ENCODE data around the gene TYSND1.
"Not testable (repeated sequence)": the region's sequence is repeated elsewhere in the genome, so short reads cannot be mapped to it uniquely, and the experiment has no call there.

The TYSND1 gene

DNA sequence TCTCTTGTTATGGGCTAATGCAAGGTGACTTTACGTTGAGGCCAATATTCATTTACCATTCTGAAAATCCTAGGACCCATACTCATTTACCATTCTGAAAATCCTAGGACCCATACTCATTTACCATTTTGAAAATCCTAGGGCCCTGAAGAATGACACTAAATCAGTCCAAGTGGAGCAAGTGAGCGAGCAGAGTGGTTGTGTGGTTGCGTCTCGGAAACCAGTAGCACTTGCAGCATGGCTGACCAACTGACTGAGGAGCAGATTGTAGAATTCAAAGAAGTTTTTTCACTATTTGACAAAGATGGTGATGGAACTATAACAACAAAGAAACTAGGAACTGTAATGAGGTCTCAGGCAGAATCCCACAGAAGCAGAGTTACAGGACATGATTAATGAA lies 16.9 kb upstream of the TYSND1 start:
- no peak for DNase-seq (ENCODE audit: low read depth in 1 of 2, low spot score in 1 of 2)

DNA sequence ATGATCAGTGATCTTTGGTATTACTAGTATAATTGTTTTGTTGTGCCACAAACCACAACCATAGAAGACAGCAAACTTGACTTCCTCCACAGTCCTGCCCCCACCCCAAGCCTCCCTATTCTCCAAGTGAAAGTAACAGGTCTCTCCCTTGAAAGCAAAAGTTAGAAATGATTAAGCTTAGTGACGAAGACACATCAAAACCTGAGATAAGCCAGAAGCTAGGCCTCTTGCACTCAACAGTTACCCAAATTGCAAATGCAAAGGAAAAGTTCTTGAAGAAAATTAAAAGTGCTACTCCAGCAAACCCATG lies 16.3 kb upstream of the TYSND1 start:
- DNase-seq (ENCODE audit: low read depth in 1 of 2, low spot score in 1 of 2), result peak in 1 of 2 donors; percentile 20

DNA sequence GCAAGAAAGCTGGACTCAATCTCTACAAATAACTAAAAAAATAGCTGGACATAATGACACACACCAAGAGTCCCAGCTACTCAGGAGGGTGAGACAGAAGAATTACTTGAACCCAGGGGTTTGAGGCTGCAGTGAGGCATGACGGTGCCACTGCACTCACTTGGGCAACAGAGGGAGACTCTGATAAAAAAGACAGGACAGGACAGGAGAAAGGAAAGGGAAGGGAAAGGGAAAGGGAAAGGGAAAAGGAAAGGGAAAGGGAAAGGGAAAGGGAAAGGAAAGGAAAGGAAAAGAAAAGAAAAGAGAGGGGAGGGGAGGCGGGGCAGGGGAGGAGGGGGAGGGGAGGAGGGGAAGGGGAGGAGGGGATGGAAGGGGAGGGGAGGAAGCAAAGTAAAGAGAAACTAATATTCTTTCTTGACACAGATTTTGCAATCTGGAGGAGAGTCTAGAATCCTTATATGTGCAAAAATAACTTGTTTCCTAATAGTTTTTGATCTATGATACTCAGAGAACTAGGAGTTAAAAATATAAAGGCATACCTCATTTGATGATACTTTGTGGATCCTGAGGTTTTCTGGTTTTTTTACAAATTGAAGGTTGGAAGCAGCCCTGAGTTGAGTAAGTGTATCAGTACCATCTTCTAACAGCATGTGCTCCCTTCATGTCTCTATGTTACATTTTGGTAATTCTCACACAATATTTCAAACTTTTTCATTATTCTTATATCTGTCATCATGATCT lies 15.8 kb upstream of the TYSND1 start:
- DNase-seq (ENCODE audit: low read depth in 1 of 2, low spot score in 1 of 2), result no peak

DNA sequence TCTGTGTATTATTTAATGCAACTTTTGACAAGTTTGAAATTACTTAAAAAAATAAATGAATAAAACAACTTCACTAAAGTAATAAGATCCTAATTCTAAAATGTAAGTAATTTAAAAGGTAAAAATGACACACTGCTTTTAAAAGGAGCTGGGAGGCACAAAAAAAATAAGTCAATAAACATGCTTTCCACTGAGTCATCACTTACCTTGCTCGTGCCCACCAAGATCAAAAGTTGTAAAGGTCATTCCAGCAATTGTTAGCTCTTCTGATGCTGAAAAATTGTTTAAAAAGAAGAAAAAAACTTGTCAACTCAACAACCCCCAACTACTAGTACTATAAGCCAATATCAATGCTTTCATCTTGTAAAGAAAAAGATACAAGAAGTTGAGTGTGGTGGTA lies 14.3 kb upstream of the TYSND1 start:
- no peak for DNase-seq (ENCODE audit: low read depth in 1 of 2, low spot score in 1 of 2)

DNA sequence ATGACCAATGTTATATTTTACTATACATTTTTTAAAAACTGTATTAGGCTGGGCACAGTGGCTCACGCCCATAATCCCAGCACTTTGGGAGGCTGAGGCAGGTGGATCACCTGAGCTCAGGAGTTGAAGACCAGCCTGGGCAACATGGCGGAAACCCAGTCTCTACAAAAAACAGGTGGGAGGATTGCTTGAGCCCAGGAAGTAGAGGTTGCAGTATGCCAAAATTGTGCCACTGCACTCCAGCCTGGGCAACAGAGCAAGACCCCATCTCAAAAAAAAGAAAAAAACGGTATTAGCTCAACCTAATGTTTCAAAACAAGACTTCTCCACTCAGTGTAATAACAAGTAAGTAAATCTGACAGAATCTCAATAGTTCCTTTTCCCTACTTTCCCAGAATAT lies 12.9 kb upstream of the TYSND1 start:
- not testable (repeated sequence) for DNase-seq (ENCODE audit: low read depth in 1 of 2, low spot score in 1 of 2)

DNA sequence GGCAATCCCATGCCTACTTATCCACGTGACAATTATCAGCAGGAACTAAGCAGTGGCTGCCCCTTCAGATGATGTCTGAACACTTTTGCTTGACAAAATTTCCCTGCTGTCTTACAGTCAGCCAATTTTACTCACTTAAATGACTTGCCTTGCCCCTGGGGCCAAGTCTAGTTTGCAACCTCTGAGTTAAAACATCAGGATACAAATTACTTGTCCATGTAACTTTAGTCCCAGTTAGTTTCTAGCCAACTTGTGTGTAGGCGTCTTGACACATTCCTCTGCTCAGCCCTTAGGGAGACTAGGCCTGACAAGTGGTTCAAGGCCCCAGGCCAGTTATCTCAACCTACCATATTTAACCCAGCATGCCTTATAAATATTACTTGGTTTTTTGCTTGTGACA lies 11.6 kb upstream of the TYSND1 start:
- no peak for DNase-seq (ENCODE audit: low read depth in 1 of 2, low spot score in 1 of 2)

DNA sequence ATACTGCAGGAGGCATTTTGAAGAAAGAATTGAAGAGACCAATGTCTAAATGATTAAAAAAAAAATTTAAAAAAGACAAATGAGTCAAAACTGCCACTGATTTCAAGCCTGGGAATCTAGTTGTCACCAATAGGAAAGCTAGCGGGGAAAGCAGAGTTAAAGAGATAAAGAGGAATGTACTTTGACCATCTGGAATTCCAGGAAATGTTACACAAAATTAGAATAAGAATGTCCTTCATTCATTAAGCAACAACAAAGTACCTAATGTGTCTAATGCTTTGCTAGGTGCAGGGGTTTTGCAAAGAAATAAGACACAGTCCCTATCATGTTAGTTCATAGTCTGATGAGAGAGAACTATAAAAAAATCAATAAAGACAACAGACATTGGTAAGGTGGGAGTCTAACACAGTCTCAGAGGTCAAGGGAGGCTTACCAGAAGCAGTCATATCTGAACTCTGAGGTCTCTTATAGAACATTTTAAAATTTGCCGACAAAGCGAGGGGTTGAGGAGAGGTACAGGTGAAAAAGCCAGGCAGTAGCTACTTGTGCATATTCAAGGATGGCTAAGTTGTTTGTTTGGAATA lies 8.8 kb upstream of the TYSND1 start:
- no peak for DNase-seq (ENCODE audit: low read depth in 1 of 2, low spot score in 1 of 2)

DNA sequence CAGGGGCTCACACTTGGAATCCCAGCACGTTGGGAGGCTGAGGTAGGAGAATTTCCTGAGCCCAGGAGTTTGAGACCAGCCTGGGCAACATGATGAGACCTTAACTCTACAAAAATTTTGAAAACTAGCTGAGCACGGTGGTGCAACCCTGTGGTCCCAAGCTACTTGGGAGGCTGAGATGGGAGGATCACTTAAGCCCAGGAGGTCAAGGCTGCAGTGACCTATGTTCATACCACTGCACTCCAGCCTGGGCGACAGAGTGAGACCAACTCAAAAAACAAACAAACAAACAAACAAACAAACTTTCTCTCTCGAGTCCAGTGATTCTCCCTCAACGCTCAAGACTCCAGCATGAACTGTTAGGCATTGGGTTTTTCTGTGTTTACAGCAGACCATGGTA lies 2.0 kb upstream of the TYSND1 start:
- no peak for DNase-seq (ENCODE audit: low read depth in 1 of 2, low spot score in 1 of 2)

DNA sequence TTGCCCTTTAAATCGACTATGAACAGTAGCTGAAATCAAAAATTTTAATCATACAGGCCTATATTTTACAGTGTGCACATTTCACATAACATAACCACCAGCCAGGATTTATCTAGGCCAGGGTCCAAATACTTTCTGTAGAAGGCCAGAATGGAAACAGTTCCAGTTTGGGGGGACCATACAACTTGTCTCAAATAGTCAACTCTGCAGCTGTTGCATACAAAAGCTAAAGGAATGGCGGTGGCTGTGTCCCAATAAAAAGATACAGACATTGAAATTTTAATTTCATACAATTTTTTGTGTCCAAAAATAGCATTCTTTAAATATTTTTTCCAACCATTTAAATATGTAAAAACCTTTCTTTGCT lies 742 bp upstream of the TYSND1 start:
- DNase-seq (ENCODE audit: low read depth in 1 of 2, low spot score in 1 of 2), result no peak

DNA sequence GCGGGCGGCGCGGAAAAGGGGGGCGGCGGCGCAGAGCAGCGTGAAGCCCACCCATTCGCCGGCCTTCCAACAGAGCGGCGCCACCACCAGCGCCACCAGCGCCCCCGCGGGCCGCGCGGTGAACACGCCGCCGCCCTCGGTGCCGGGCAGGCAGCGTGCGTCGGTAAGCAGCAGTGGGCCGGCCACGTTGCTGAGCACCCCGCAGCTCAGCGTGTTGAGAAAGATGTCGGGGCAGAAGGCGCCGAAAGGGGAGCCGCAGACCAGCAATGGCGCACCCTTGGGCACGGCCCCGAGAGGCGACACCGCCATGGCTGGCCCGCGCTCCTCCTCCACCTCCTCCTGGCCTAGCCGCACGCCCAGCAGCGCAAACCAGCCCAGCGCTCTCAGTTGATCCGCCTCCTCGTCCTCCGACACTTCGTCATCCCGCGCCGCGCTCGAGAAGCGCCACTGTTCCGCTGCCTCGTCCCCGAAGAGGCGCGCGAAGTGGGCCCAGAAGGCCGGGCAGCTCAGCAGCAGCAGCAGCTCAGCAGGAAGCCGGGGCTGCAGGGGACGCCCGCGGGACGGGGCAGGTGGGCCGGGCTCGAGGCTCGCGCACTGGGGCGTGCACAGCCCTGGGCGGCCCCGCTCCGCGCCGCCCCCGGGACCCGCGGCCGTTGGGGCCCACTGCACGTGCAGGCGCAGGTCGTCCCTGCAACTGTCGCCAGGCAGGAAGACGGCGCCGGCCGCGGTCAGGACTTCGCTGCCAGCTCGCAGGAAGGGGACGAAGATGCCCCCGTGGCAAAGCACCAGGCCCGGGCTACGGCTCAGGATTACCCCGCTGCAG lies 623 bp downstream of the TYSND1 start:
- peak; percentile 47 to 58 for DNase-seq (ENCODE audit: low read depth in 1 of 2, low spot score in 1 of 2)

DNA sequence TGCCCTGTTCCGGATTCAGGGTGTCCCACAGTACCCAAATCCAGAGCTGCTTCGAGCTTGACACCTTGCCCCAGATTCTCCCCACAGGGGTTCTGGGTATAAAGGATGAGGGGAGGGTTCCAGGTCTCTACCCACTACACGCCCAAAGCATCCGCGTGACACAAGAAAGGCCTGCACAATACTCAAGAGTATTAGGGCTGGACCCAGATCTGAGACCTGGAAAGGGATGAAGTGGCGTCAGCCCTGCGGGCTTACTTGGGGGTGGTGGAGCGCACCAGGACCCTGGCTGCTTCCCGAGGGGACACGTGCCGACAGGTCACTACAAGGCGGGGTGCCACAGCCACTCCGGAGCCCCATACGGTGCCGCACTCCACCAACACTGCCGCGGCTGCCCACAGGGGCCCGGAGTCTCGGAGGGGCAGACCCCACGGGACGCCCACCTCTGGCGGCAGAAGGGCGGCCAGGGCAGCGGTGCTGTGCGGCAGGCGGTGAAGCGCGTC lies 1.3 kb downstream of the TYSND1 start:
- DNase-seq (ENCODE audit: low read depth in 1 of 2, low spot score in 1 of 2), result peak in 1 of 2 donors; percentile 13

DNA sequence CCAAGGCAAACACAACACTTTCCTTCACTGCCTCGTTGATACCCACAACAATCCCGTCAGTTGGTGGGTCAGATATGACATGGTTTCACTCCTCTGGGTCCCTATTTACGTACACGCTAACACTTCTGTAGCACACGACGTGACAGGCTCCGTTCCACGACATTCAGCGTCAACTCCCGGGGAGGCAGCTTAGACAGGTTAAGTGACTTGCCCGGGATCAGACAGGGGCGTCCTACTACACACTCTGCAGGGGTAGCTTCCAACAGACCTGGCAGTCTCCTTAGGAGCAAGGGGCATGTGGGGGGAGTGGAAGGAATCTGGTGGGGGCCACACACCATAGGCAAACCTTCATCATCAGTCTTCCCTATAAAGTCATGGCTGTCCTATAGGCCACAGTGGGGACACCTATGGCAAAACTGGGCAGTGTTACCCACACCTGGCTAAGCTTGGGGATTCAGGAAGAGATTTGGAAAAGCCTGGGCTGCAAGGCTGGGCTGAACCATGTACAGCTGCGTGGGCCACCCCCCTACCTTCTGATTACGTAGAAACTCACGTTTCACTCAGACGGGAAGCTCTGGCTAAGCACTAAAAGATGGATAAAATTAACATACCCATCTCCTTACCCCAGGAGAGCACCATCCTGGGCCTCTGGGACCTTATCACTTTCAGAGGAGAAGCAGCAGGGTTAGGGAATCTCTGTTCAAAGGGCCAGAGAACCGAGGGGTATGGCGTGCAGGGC lies 2.0 kb downstream of the TYSND1 start:
- DNase-seq (ENCODE audit: low read depth in 1 of 2, low spot score in 1 of 2), result no peak

DNA sequence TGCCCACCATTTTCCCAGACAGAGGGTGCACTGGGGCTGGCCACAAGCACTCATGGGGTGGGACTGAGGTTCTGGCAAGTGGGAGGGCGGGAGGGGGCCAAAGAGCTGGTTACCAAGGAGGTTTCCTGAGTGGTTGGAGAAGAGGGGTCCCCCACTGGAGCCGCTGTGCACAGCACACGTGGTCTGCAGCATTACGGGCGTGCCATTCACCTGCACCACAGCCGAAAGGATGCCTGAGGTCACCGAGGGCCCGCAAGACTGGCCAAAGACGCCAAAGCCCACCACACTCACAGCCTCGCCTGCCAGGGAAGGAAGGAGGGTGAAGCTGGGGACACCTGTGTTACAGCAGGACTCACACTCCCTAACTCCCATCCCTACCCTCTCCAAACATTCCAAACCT lies 3.9 kb downstream of the TYSND1 start:
- no peak for DNase-seq (ENCODE audit: low read depth in 1 of 2, low spot score in 1 of 2)

DNA sequence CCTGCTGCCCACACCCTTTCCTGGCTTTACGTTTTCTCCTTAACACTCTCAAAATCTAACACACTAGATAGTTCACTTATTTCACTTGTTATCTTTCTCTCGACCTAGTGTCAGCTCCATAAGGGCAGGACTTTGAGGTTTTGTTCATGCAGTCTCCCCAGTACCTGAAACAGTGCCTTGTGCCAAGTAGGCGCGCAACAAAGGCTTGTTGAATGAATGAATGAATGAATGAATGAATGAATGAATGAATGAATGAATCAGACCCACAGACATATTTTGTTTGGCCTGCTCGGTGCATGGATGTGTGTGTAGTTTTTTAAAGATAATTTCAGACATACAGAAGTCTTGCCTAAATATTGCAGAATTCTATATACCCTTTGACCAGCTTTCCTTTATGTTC lies 6.2 kb downstream of the TYSND1 start:
- DNase-seq (ENCODE audit: low read depth in 1 of 2, low spot score in 1 of 2), result no peak

DNA sequence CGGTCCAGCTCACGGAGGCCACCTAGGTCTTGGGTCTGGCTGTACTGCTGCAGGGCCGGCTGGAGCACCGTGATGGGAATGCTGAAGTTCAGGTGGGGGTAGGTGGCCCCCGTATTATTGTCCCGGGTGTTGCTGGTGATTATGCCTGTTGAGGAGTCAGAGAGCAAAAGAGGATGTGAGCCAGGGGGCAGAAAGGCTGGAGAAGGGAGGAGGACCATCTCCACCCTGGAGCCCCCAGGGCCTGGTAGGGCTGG lies 6.6 kb downstream of the TYSND1 start:
- DNase-seq (ENCODE audit: low read depth in 1 of 2, low spot score in 1 of 2), result no peak

DNA sequence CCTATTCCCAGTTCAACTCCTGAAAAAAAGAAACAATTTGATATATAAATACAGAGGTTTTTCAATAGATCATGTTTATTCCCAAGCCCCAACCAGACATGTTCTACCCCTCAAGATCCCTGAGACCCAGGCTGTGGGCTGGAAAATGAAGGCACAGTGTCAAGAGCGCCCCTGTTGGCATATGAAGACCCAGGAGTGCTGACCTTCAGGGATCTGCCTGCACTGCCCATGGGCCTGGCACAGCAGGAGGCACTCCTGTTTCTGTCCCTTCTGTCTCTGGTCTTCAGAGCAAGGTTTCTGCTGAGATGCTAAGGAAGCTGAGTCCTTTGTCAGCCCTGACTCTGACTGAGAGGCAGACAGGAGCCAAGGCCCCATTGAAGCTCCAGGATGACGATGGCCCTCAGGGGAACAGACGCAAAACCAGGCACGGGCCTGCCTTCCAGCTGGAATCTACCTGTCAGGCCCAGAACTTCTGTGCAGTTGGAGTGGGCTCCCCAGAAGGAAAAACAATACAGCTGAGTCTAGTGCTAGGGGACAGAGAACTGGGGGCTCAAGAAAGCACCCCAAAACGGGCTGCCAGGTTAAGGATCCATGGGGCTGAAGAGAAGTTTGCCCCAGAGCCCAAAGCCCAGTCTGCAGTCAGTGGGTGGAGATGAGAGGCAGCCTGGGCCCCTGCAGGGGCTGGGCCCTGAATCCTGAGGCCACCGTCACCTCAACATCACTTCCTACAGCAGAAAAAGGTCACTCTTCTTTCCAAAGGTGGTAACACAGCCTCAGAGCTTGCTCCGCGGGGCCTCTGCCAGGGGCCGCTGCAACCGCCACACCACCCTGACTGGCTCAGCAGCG lies 7.1 kb downstream of the TYSND1 start:
- DNase-seq (ENCODE audit: low read depth in 1 of 2, low spot score in 1 of 2), result no peak

DNA sequence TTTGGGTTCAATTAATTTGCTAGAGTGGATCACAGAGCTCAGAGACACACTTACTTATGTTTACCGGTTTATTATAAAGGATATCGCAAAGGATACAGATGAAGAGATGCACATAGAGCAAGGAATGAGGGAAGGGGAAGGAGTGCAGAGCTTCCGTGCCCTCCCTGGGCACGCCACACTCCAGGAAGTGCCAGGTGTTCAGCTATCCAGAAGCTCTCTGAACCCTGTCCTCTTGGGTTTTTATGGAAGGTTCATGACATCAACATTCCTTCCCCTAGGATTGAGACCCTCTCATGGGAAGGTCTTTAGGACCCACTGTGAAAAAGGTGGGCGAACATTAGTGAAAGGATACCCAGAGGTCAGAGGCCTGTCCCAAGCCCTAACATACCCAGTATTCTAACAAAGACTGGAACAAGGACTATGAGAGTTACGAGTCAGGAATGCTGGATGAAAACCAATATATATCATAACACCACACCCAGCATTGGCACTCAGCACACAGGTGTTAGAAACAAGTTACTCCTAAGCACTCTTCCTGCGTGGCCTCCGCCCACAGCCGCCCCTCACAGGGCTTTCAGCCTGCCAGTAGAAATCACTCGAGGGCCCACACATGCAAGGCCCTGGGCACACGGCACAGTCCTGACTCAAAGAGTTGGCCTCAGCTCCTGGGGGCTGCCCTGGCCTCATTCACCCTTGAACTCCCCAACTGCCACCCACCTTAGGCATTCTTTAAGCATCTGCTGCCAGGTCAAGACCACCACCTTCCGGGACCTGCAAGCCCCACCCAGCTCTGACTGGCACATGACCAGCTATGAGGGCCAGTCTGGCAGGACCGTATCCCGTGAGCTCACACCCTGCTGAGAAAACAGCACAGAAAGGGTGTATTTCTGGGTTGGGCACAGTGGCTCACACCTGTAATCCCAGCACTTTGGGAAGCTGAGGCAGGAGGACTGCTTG lies 8.3 kb downstream of the TYSND1 start:
- no peak for DNase-seq (ENCODE audit: low read depth in 1 of 2, low spot score in 1 of 2)

DNA sequence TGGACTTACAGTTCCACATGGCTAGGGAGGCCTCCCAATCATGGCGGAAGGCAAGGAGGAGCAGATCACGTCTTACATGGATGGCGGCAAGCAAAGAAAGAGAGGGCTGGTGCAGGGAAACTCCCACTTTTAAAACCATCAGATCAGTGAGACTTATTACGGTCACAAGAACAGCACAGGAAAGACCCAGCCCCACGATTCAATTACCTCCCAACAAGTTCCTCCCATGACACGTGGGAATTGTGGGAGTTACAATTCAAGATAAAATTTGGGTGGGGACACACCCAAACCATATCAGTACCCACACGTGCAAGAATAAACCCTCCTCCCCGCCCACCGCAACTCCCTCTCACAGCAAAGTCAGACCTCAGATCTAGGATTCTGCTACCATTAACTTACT lies 9.4 kb downstream of the TYSND1 start:
- DNase-seq (ENCODE audit: low read depth in 1 of 2, low spot score in 1 of 2), result no peak

DNA sequence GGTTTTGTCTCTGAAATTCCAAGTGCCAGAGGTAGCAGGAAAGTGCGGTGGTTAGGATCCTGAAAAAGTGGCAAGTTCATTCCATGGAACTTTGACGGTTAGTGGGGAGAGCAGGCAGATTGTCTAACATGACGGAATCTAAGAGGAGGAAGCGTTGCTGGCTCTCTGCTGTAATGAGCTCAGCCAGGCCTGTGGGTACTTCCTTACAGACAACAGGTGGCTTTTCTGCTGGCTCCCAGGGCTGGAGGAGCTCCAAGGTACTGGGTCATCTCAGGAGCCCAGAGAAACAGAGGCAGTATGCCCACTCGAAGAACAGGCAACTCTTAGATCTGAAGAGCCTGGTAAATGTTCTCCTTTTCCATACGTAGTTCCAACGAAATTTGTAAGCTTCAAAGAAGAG lies 10.8 kb downstream of the TYSND1 start:
- DNase-seq (ENCODE audit: low read depth in 1 of 2, low spot score in 1 of 2), result no peak

DNA sequence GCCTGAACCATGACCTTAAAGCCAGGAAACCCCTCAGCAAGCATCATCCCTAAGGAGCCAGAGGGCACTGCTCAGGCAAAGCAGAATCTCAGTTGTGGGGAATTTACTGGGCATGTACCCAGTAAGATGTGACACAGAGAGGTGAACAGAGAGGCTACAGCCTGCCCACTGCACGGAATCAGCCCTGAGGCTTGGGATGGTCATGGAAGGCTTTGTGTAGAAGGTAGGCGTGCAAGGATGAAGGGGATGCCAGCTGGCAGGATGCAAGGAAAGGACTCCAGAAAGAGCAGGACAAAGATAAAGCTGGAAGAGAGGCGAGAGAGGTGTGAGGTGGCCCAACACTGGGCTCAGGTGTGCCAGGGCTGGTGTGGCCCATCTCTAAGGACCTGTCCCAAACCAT lies 11.5 kb downstream of the TYSND1 start:
- no peak for DNase-seq (ENCODE audit: low read depth in 1 of 2, low spot score in 1 of 2)

Data from stimulated activated CD4-positive, alpha-beta T cell treated with anti-CD3 and anti-CD28 coated beads, Interleukin-15, amount 100 ng/mL, for 1 hour (primary cell).